IMR-90 (cell line): ENCODE data around the gene SDC1. TPM values are rescaled to one million over a fixed set of nuclear protein-coding genes. Genes with fewer than 3 reads are reported as not detected.

ENCODE experiments used
- ATAC-seq: fragments of 200-7000 bp; cut with Tn5 transposase; 2 replicates; pipeline ENCODE4 v1.9.1; 2020; ENCODE audit warnings: low read depth, mild to moderate bottlenecking, moderate library complexity
- BruUV-seq: library from RNA; stranded (reverse); fragments of 400-500 nt; replicated peaks from 2 replicates; lab custom pipeline; 2021; lab: Mats Ljungman, UMichigan
- CTCF ChIA-PET: fragments of 300-600 bp; formaldehyde crosslinking; extraction: SDS; loops from one replicate; lab custom pipeline; 2021; ENCODE audit warnings: antibody characterized with exemption; lab: Yijun Ruan, JAX
- POLR2A ChIA-PET: fragments of 300-600 bp; sonication (Branson Sonifier 250); formaldehyde crosslinking; loops from one replicate; lab custom pipeline; 2022; ENCODE audit warnings: antibody characterized with exemption; ENCODE audit not compliant: unreplicated experiment; lab: Charles Lee
- DNase-seq: peaks from one replicate; pipeline ENCODE4 v3.0.0; 2013
- H2AFZ ChIP-seq: replicated peaks from 2 replicates; pipeline ENCODE3; 2013; ENCODE audit warnings: low read length, mild to moderate bottlenecking; ENCODE audit not compliant: poor library complexity
- H2AK5ac ChIP-seq: 2 replicates; pipeline ENCODE4 v1.6.1; 2013; ENCODE audit warnings: low read depth, low read length, inconsistent platforms
- H2AK9ac ChIP-seq: replicated peaks from 2 replicates; pipeline ENCODE3; 2013; ENCODE audit warnings: mild to moderate bottlenecking, low read depth, low read length, moderate library complexity; ENCODE audit not compliant: poor library complexity
- H2BK120ac ChIP-seq: 2 replicates; pipeline ENCODE4 v1.6.1; 2013; ENCODE audit warnings: low read depth, low read length, inconsistent platforms
- H2BK15ac ChIP-seq: 3 replicates; pipeline ENCODE4 v1.6.1; 2013; ENCODE audit warnings: low read depth, low read length, inconsistent platforms
- H2BK20ac ChIP-seq: 2 replicates; pipeline ENCODE4 v1.6.1; 2013; ENCODE audit warnings: low read depth, mild to moderate bottlenecking, inconsistent platforms, low read length, moderate library complexity
- H2BK5ac ChIP-seq: 2 replicates; pipeline ENCODE4 v1.6.1; 2013; ENCODE audit warnings: mild to moderate bottlenecking, low read depth, low read length, inconsistent platforms; ENCODE audit not compliant: poor library complexity, severe bottlenecking
- H3K14ac ChIP-seq: replicated peaks from 2 replicates; pipeline ENCODE4 v1.6.1; 2013; ENCODE audit warnings: low read depth, low read length, inconsistent platforms
- H3K18ac ChIP-seq: 2 replicates; pipeline ENCODE4 v1.6.1; 2013; ENCODE audit warnings: low read depth, low read length, control low read depth
- H3K23ac ChIP-seq: 2 replicates; pipeline ENCODE4 v1.6.1; 2013; ENCODE audit warnings: low read depth, low read length, inconsistent platforms
- H3K27ac ChIP-seq: 2 replicates; pipeline ENCODE4 v1.5.1; 2013; ENCODE audit warnings: mild to moderate bottlenecking, control low read depth, low read length; ENCODE audit not compliant: insufficient read depth
- H3K27me3 ChIP-seq: 2 replicates; pipeline ENCODE4 v1.6.1; 2013; ENCODE audit warnings: low read length; ENCODE audit not compliant: control insufficient read depth, insufficient read depth
- H3K36me3 ChIP-seq: 2 replicates; pipeline ENCODE4 v1.6.1; 2013; ENCODE audit warnings: low read length, mixed read lengths; ENCODE audit not compliant: control insufficient read depth, insufficient read depth
- H3K4ac ChIP-seq: 2 replicates; pipeline ENCODE4 v1.6.1; 2013; ENCODE audit warnings: low read depth, low read length, inconsistent platforms
- H3K4me1 ChIP-seq: 2 replicates; pipeline ENCODE4 v1.6.1; 2013; ENCODE audit warnings: low read length, mixed read lengths; ENCODE audit not compliant: control insufficient read depth, insufficient read depth
- H3K4me2 ChIP-seq: 2 replicates; pipeline ENCODE4 v1.6.1; 2013; ENCODE audit warnings: low read depth, mild to moderate bottlenecking, control low read depth, low read length, moderate library complexity
- H3K4me3 ChIP-seq: 2 replicates; pipeline ENCODE4 v1.5.1; 2013; ENCODE audit warnings: low read depth, mild to moderate bottlenecking, control low read depth, low read length, moderate library complexity; ENCODE audit not compliant: insufficient read depth
- H3K56ac ChIP-seq: 2 replicates; pipeline ENCODE4 v1.6.1; 2013; ENCODE audit warnings: low read length, inconsistent platforms; ENCODE audit not compliant: insufficient read depth; ENCODE audit errors: extremely low read depth
- H3K79me1 ChIP-seq, 2 experiments: 2 replicates each; pipeline ENCODE4 v1.6.1; 2013; ENCODE audit warnings: low read length in 2 of 2, inconsistent platforms in 1 of 2, low read depth in 1 of 2
- H3K9ac ChIP-seq: 2 replicates; pipeline ENCODE4 v1.6.1; 2013; ENCODE audit warnings: low read depth, low read length, control low read depth
- H3K9me1 ChIP-seq: 2 replicates; pipeline ENCODE4 v1.6.1; 2013; ENCODE audit warnings: low read length, inconsistent platforms; ENCODE audit not compliant: insufficient read depth
- H3K9me3 ChIP-seq: 2 replicates; pipeline ENCODE4 v1.6.1; 2013; ENCODE audit warnings: low read length; ENCODE audit not compliant: control insufficient read depth, insufficient read depth
- H4K20me1 ChIP-seq: 2 replicates; pipeline ENCODE4 v1.6.1; 2013; ENCODE audit warnings: low read length, inconsistent platforms; ENCODE audit not compliant: insufficient read depth
- H4K5ac ChIP-seq: 2 replicates; pipeline ENCODE4 v1.6.1; 2013; ENCODE audit warnings: mild to moderate bottlenecking, low read depth, low read length, control low read depth
- H4K8ac ChIP-seq, 2 experiments: 2 replicates each; pipeline ENCODE4 v1.6.1; 2013; ENCODE audit warnings: low read depth in 2 of 2, low read length in 2 of 2, control low read depth in 1 of 2, inconsistent platforms in 1 of 2
- H4K91ac ChIP-seq: 2 replicates; pipeline ENCODE4 v1.6.1; 2013; ENCODE audit warnings: low read depth, low read length, inconsistent platforms; ENCODE audit not compliant: insufficient read depth
- BHLHE40 ChIP-seq: fragments of 150-350 bp; IDR thresholded peaks from 2 replicates; pipeline ENCODE4 v1.6.1; 2016; ENCODE audit warnings: mild to moderate bottlenecking, low read depth, low read length
- CEBPB ChIP-seq: IDR thresholded peaks from 2 replicates; pipeline ENCODE4 v1.6.1; 2012; ENCODE audit warnings: low read depth, low read length, improper control_type of control experiment
- FOS ChIP-seq: fragments of 150-350 bp; IDR thresholded peaks from 2 replicates; pipeline ENCODE4 v1.6.1; 2016; ENCODE audit warnings: low read depth, low read length
- MAFK ChIP-seq: IDR thresholded peaks from 2 replicates; pipeline ENCODE4 v1.6.1; 2012; ENCODE audit warnings: low read depth, low read length, improper control_type of control experiment
- MXI1 ChIP-seq: IDR thresholded peaks from 2 replicates; pipeline ENCODE4 v1.6.1; 2012; ENCODE audit warnings: low read depth, mild to moderate bottlenecking, low read length, moderate library complexity, borderline replicate concordance
- NFE2L2 ChIP-seq: fragments of 150-350 bp; IDR thresholded peaks from 2 replicates; pipeline ENCODE4 v1.6.1; 2016; ENCODE audit warnings: low read depth, mild to moderate bottlenecking, low read length
- POLR2A ChIP-seq: IDR thresholded peaks from 2 replicates; pipeline ENCODE4 v1.6.1; 2012; ENCODE audit warnings: mild to moderate bottlenecking, low read depth, low read length
- RAD21 ChIP-seq: IDR thresholded peaks from 2 replicates; pipeline ENCODE4 v1.6.1; 2012; ENCODE audit warnings: low read length, improper control_type of control experiment
- RCOR1 ChIP-seq: IDR thresholded peaks from 2 replicates; pipeline ENCODE4 v1.6.1; 2012; ENCODE audit warnings: mild to moderate bottlenecking, low read length, improper control_type of control experiment; ENCODE audit not compliant: insufficient replicate concordance
- SMC3 ChIP-seq: fragments of 150-350 bp; IDR thresholded peaks from 2 replicates; pipeline ENCODE4 v1.6.1; 2016; ENCODE audit warnings: low read depth, mild to moderate bottlenecking, antibody characterized with exemption, low read length, moderate library complexity
- whole genome bisulfite sequencing, 2 experiments: methylation state at CpG; one replicate each; pipeline versions ENCODE4 v1.1.5 to v1.1.7; 2013; ENCODE audit warnings: missing lambda C conversion rate in 2 of 2; ENCODE audit not compliant: insufficient read length in 1 of 2; ENCODE audit errors: extremely low coverage in 2 of 2; 5-methylcytosine and 5-hydroxymethylcytosine counted together
- dilution Hi-C: fragments of 300-500 bp; cut with HindIII; formaldehyde crosslinking; loops from one replicate; pipeline ENCODE4 v1.14.3; 2018; ENCODE audit warnings: low sequenced_read_pairs; ENCODE audit not compliant: unreplicated experiment
- in situ Hi-C: fragments of 300-500 bp; cut with MboI; formaldehyde crosslinking; loops from 3 replicates; pipeline ENCODE4 v1.14.3; 2019; ENCODE audit warnings: low sequenced_read_pairs, inconsistent platforms, mixed read lengths
- intact Hi-C: fragments of 100-400 bp; cut with micrococcal nuclease; formaldehyde crosslinking; loops from 2 replicates; pipeline ENCODE4 v1.10.0; 2022
- polyA plus RNA-seq, 3 experiments: library from polyadenylated mRNA; depleted of rRNA; stranded (reverse); fragments of >200 nt; gene quantifications; 2 replicates each; pipeline ENCODE4 v1.2.3, GENCODE V29; 2012; ENCODE audit warnings: low replicate concordance in 1 of 3
- total RNA-seq: library from RNA; depleted of rRNA; stranded (reverse); fragments of >200 nt; gene quantifications from 2 replicates; pipeline ENCODE4 v1.2.3, GENCODE V29; 2012
- TF ChIP-seq, protein P1 (sequence below): fragments of 150-350 bp; IDR thresholded peaks from 2 replicates; pipeline ENCODE4 v1.6.1; 2017; ENCODE audit warnings: mild to moderate bottlenecking, antibody characterized with exemption, low read length, low read depth
- TF ChIP-seq, protein P2 (sequence below): fragments of 150-350 bp; IDR thresholded peaks from 2 replicates; pipeline ENCODE4 v1.6.1; 2016; ENCODE audit warnings: low read depth, mild to moderate bottlenecking, low read length, moderate library complexity, borderline replicate concordance
- TF ChIP-seq, protein P3 (sequence below): conservative IDR thresholded peaks from 2 replicates; pipeline ENCODE4 v1.5.1; 2012; ENCODE audit warnings: mild to moderate bottlenecking, low read depth, low read length, improper control_type of control experiment

Gene SDC1
- total and polyA plus RNA-seq, 2 of the 4 experiments (the other 2 are of a cell fraction) = 22.0 to 28.3 TPM

DNA sequence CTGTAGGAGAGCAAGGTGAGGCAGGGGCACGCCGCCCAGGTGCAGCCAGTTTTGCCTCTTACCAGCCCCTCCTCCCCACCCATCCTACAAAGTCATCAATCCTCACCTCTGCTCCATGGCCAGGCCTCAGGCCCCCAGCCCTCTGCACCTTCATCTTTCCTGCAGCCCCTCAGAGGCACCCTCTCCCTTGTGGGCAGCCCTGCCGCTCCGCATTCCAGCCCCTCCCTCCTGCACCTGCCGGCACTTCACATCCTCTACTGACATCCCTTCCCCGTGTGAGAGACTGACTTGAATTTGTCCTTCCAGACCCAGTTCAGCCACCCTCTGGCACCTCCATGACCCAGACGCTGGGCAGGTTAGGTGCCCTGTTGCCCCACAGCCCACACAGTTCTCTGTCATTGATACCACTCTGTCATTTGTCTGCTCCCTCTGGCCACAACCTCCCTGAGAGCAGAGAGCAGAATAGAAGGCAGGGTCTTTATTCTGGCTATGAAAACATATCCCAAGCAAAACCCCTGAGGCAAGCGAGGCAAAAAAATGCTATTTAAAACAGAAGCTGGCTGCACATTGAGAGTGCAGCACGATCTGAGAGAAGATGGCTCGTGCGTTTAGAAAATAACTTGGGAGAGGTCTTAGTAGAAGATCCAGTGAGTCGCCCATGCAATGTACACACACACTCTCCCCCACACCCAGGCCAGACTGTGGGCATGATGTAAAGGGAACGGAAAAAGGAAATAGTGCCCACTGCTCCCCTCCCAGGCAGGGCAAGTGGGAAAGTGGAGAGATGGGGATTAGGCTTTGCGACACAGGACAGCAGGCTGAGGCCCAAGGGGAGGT, 25.9 kb downstream of the SDC1 start:
- Histone ChIP-seq H2BK20ac (no peak overlapping the region), H3K27me3 (no peaks in the 10 kb centered on the region; the same call in 1 of the 2 replicates), H3K4ac (no peak overlapping the region), H3K4me3 (no peak overlapping the region), H3K56ac (no peak overlapping the region), H3K18ac (no peak overlapping the region), H3K14ac (no peak overlapping the region; the same call in 1 of the 2 replicates), H4K8ac (no peak overlapping the region), H3K23ac (0 out of 2 replicates have a peak overlapping the region, but pooled peaks have one; percentile 15), H2AK5ac (no peak overlapping the region), H3K9ac (no peak overlapping the region), H3K9me1 (0 out of 2 replicates have a peak, but pooled peaks cover 3% of the 10 kb centered on the region), H4K91ac (no peak overlapping the region), H4K5ac (no peak overlapping the region), H3K79me1 (no peaks in the 10 kb centered on the region), H2BK15ac (no peak overlapping the region), H3K36me3 (peaks cover 4% of the 10 kb centered on the region), H2BK5ac (no peak overlapping the region), H3K9me3 (no peaks in the 10 kb centered on the region), H2AFZ (no peak overlapping the region), H2AK9ac (peak overlapping the region; percentile 43), H3K4me1 (no peaks in the 10 kb centered on the region), H4K20me1 (no peaks in the 10 kb centered on the region; the same call in 1 of the 2 replicates), H3K27ac (no peak overlapping the region), H3K4me2 (no peak overlapping the region), H2BK120ac (no peak overlapping the region)
- ATAC-seq (no peak), DNase-seq (no peak)
- BruUV-seq = no TSS peak
- intact Hi-C loops (no loop called here), in situ Hi-C loops (no loop called here), dilution Hi-C loops (no loop called here)
- ChIA-PET POLR2A (no interaction called here), CTCF (no interaction called here)
- TF ChIP-seq MAFK = no peak
- no peak for TF ChIP-seq RCOR1
- TF ChIP-seq CEBPB = no peak
- no peak for TF ChIP-seq MXI1
- TF ChIP-seq RAD21 = no peak
- TF ChIP-seq, protein P1, sequence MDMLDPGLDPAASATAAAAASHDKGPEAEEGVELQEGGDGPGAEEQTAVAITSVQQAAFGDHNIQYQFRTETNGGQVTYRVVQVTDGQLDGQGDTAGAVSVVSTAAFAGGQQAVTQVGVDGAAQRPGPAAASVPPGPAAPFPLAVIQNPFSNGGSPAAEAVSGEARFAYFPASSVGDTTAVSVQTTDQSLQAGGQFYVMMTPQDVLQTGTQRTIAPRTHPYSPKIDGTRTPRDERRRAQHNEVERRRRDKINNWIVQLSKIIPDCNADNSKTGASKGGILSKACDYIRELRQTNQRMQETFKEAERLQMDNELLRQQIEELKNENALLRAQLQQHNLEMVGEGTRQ = no peak
- no peak for TF ChIP-seq FOS
- no peak for TF ChIP-seq SMC3
- TF ChIP-seq, protein P2, sequence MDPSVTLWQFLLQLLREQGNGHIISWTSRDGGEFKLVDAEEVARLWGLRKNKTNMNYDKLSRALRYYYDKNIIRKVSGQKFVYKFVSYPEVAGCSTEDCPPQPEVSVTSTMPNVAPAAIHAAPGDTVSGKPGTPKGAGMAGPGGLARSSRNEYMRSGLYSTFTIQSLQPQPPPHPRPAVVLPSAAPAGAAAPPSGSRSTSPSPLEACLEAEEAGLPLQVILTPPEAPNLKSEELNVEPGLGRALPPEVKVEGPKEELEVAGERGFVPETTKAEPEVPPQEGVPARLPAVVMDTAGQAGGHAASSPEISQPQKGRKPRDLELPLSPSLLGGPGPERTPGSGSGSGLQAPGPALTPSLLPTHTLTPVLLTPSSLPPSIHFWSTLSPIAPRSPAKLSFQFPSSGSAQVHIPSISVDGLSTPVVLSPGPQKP = no peak
- TF ChIP-seq NFE2L2 = no peak
- no peak for TF ChIP-seq POLR2A
- no peak for TF ChIP-seq BHLHE40
- TF ChIP-seq, protein P3, sequence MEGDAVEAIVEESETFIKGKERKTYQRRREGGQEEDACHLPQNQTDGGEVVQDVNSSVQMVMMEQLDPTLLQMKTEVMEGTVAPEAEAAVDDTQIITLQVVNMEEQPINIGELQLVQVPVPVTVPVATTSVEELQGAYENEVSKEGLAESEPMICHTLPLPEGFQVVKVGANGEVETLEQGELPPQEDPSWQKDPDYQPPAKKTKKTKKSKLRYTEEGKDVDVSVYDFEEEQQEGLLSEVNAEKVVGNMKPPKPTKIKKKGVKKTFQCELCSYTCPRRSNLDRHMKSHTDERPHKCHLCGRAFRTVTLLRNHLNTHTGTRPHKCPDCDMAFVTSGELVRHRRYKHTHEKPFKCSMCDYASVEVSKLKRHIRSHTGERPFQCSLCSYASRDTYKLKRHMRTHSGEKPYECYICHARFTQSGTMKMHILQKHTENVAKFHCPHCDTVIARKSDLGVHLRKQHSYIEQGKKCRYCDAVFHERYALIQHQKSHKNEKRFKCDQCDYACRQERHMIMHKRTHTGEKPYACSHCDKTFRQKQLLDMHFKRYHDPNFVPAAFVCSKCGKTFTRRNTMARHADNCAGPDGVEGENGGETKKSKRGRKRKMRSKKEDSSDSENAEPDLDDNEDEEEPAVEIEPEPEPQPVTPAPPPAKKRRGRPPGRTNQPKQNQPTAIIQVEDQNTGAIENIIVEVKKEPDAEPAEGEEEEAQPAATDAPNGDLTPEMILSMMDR = no peak
- 67% methylated on average over 1 of the region's 14 CpGs; no CpG with 5 or more reads in 1 of the 2 experiments for WGBS, 2 experiments
